Mesenchymal stem cell (in vitro differentiated cells and primary cell): ENCODE measurements around the gene ZNF57.

Source experiments
- DNase-seq: peaks from one replicate; pipeline ENCODE4 v3.0.0-alpha.2; 2013
- H2AFZ ChIP-seq: one replicate; pipeline ENCODE4 v1.6.1; 2013; ENCODE audit warnings: low read depth, mild to moderate bottlenecking, control low read depth, inconsistent platforms, low read length, moderate library complexity
- H2AK5ac ChIP-seq: 2 replicates; pipeline ENCODE4 v1.6.1; 2013; ENCODE audit warnings: low read length, moderate library complexity, mild to moderate bottlenecking, inconsistent platforms; ENCODE audit not compliant: severe bottlenecking
- H2BK120ac ChIP-seq: one replicate; pipeline ENCODE4 v1.6.1; 2013; ENCODE audit warnings: low read depth, mild to moderate bottlenecking, inconsistent platforms, low read length, moderate library complexity
- H2BK12ac ChIP-seq, 2 experiments: one replicate each; pipeline ENCODE4 v1.6.1; 2013; ENCODE audit warnings: inconsistent platforms in 2 of 2, low read length in 2 of 2, mild to moderate bottlenecking in 2 of 2, moderate library complexity in 2 of 2, control low read depth in 1 of 2
- H2BK15ac ChIP-seq: one replicate; pipeline ENCODE4 v1.6.1; 2013; ENCODE audit warnings: mild to moderate bottlenecking, low read depth, inconsistent platforms; ENCODE audit not compliant: poor library complexity, severe bottlenecking
- H2BK5ac ChIP-seq: 2 replicates; pipeline ENCODE4 v1.6.1; 2013; ENCODE audit warnings: low read depth, mild to moderate bottlenecking, low read length, control low read depth, inconsistent platforms; ENCODE audit not compliant: poor library complexity, severe bottlenecking
- H3K14ac ChIP-seq, 2 experiments: one replicate each; pipeline ENCODE4 v1.6.1; 2013; ENCODE audit warnings: inconsistent platforms in 2 of 2, low read length in 2 of 2, control low read depth in 1 of 2, mild to moderate bottlenecking in 1 of 2, moderate library complexity in 1 of 2
- H3K18ac ChIP-seq, 2 experiments: one replicate each; pipeline ENCODE4 v1.6.1; 2013; ENCODE audit warnings: inconsistent platforms in 2 of 2, low read length in 2 of 2, control low read depth in 1 of 2, low read depth in 1 of 2, mild to moderate bottlenecking in 1 of 2
- H3K23ac ChIP-seq, 2 experiments: one replicate each; pipeline ENCODE4 v1.6.1; 2013; ENCODE audit warnings: inconsistent platforms in 2 of 2, low read length in 2 of 2, mild to moderate bottlenecking in 2 of 2, moderate library complexity in 2 of 2, control low read depth in 1 of 2
- H3K27ac ChIP-seq: 2 replicates; pipeline ENCODE4 v1.5.1; 2013; ENCODE audit warnings: mild to moderate bottlenecking, moderate library complexity, low read length, control low read depth, inconsistent platforms; ENCODE audit not compliant: poor library complexity, severe bottlenecking
- H3K27me3 ChIP-seq, 2 experiments: 2 replicates each; pipeline versions ENCODE4 v1.6.1 to v1.7.0; 2013; ENCODE audit warnings: low read length in 2 of 2, mild to moderate bottlenecking in 2 of 2, moderate library complexity in 2 of 2, control low read depth in 1 of 2, inconsistent platforms in 1 of 2; ENCODE audit not compliant: control insufficient read depth in 1 of 2, insufficient read depth in 1 of 2
- H3K36me3 ChIP-seq, 2 experiments: 2 replicates each; pipeline versions ENCODE4 v1.6.1 to v1.7.0; 2013; ENCODE audit warnings: low read length in 2 of 2, control low read depth in 1 of 2, inconsistent platforms in 1 of 2, low read depth in 1 of 2, mild to moderate bottlenecking in 1 of 2; ENCODE audit not compliant: insufficient read depth in 2 of 2, control insufficient read depth in 1 of 2
- H3K4ac ChIP-seq, 2 experiments: one replicate each; pipeline ENCODE4 v1.6.1; 2013; ENCODE audit warnings: inconsistent platforms in 2 of 2, low read length in 2 of 2, mild to moderate bottlenecking in 2 of 2, moderate library complexity in 2 of 2, control low read depth in 1 of 2, low read depth in 1 of 2
- H3K4me1 ChIP-seq: 2 replicates; pipeline ENCODE4 v1.6.1; 2013; ENCODE audit warnings: low read depth, low read length, control low read depth; ENCODE audit not compliant: control insufficient read depth, insufficient read depth
- H3K4me2 ChIP-seq: 2 replicates; pipeline ENCODE4 v1.6.1; 2013; ENCODE audit warnings: low read length, mild to moderate bottlenecking, inconsistent platforms; ENCODE audit not compliant: poor library complexity, severe bottlenecking
- H3K4me3 ChIP-seq, 2 experiments: 2 replicates each; pipeline versions ENCODE4 v1.5.1 to v1.7.0; 2013; ENCODE audit warnings: low read length in 2 of 2, mild to moderate bottlenecking in 2 of 2, control low read depth in 1 of 2, low read depth in 1 of 2; ENCODE audit not compliant: insufficient read depth in 1 of 2
- H3K79me1 ChIP-seq: replicated peaks from 2 replicates; pipeline ENCODE4 v1.6.1; 2013; ENCODE audit warnings: mild to moderate bottlenecking, control low read depth, low read length, inconsistent platforms; ENCODE audit not compliant: poor library complexity, severe bottlenecking
- H3K9ac ChIP-seq: 2 replicates; pipeline ENCODE4 v1.7.0; 2013; ENCODE audit warnings: mild to moderate bottlenecking, low read length, moderate library complexity
- H3K9me3 ChIP-seq: 2 replicates; pipeline ENCODE4 v1.7.0; 2013; ENCODE audit warnings: mild to moderate bottlenecking, low read length; ENCODE audit not compliant: control insufficient read depth
- H4K8ac ChIP-seq: one replicate; pipeline ENCODE4 v1.6.1; 2013; ENCODE audit warnings: inconsistent platforms, mild to moderate bottlenecking, low read length, moderate library complexity
- H4K91ac ChIP-seq: one replicate; pipeline ENCODE4 v1.6.1; 2013; ENCODE audit warnings: mild to moderate bottlenecking, low read length, inconsistent platforms
- WGBS: methylation state at CpG from one replicate; pipeline ENCODE4 v1.1.7; 2013; ENCODE audit warnings: mixed read lengths; 5-methylcytosine and 5-hydroxymethylcytosine counted together

Gene ZNF57

GRCh38 chr19:2944403-2944774, 43.7 kb downstream of the ZNF57 start:
- peak overlapping the region; percentile 98 for H3K4me2 ChIP-seq
- 13% methylated on average over 23 of the region's 23 CpGs for WGBS

GRCh38 chr19:2944775-2945574, 44.2 kb downstream of the ZNF57 start, which contains the start of gene ZNF77:
Gene ZNF77 (minus strand): TSS chr19:2944971. CDS start chr19:2944840, 131 bp downstream.
- Histone ChIP-seq H3K14ac (peak within 1 kb of the TSS in 1 of 2 experiments; percentile 97), H2BK12ac (peak within 1 kb of the TSS in 1 of 2 experiments; percentile 82), H3K4me3 (peak within 1 kb of the TSS; percentile 93 to 95), H2AFZ (peak within 1 kb of the TSS; percentile 100), H2BK15ac (peak within 1 kb of the TSS; percentile 15), H2AK5ac (no peak within 1 kb of the TSS), H3K18ac (peak within 1 kb of the TSS; percentile 94 to 99), H3K79me1 (peaks cover 35% of the 10 kb centered on the region), H3K4me1 (peaks cover 15% of the 10 kb centered on the region), H2BK5ac (peak within 1 kb of the TSS; percentile 44), H4K91ac (peak within 1 kb of the TSS; percentile 97), H3K9me3 (no peaks in the 10 kb centered on the region), H3K36me3 (peaks cover 0 to 6% of the 10 kb centered on the region in 2 experiments), H3K27me3 (no peaks in the 10 kb centered on the region), H3K23ac (peak within 1 kb of the TSS in 1 of 2 experiments; percentile 97), H3K27ac (peak within 1 kb of the TSS; percentile 69), H4K8ac (peak within 1 kb of the TSS; percentile 96), H3K4me2 (peak within 1 kb of the TSS; percentile 98), H3K9ac (peak within 1 kb of the TSS; percentile 95), H3K4ac (peak within 1 kb of the TSS in 1 of 2 experiments; percentile 93), H2BK120ac (peak within 1 kb of the TSS; percentile 79)
- peak; percentile 99 for DNase-seq
- WGBS, result 10% methylated on average over 70 of the region's 74 CpGs

More at GRCh38 chr19:2944403-2944774, 43.7 kb downstream of the ZNF57 start:
- H4K91ac ChIP-seq, result no peak overlapping the region
- no peak overlapping the region for H2AK5ac ChIP-seq
- peaks cover 36% of the 10 kb centered on the region for H3K79me1 ChIP-seq
- peaks cover 4 to 8% of the 10 kb centered on the region in 2 experiments for H3K36me3 ChIP-seq
- peaks cover 13% of the 10 kb centered on the region for H3K4me1 ChIP-seq
- H2BK120ac ChIP-seq, result no peak overlapping the region
- H3K4me3 ChIP-seq, result peak overlapping the region; percentile 86 to 95
- peak overlapping the region in 1 of 2 experiments; percentile 35 for H3K4ac ChIP-seq
- no peak overlapping the region for H2BK12ac ChIP-seq
- H2BK5ac ChIP-seq, result peak overlapping the region; percentile 9
- no peaks in the 10 kb centered on the region for H3K9me3 ChIP-seq
- peak overlapping the region; percentile 66 to 90 for H3K18ac ChIP-seq
- H4K8ac ChIP-seq, result peak overlapping the region; percentile 85
- peak overlapping the region; percentile 93 for H2AFZ ChIP-seq
- DNase-seq, result no peak
- H3K23ac ChIP-seq, result peak overlapping the region in 1 of 2 experiments; percentile 63
- peak overlapping the region; percentile 95 for H3K9ac ChIP-seq
- peak overlapping the region; percentile 15 for H2BK15ac ChIP-seq
- H3K27ac ChIP-seq, result no peak overlapping the region
- peak overlapping the region in 1 of 2 experiments; percentile 97 for H3K14ac ChIP-seq
- no peaks in the 10 kb centered on the region for H3K27me3 ChIP-seq

- H3K27me3 ChIP-seq, result no peaks in the 10 kb centered on the region
- WGBS, result 92% methylated on average over 15 of the region's 17 CpGs
- peak overlapping the region; percentile 89 for H3K4me2 ChIP-seq
- DNase-seq, result no peak
- H2BK120ac ChIP-seq, result peak overlapping the region; percentile 79
- H3K27ac ChIP-seq, result no peak overlapping the region
- peak overlapping the region; percentile 93 to 95 for H3K4me3 ChIP-seq
- H3K4me1 ChIP-seq, result peaks cover 15% of the 10 kb centered on the region
- peak overlapping the region; percentile 94 to 99 for H3K18ac ChIP-seq
- peak overlapping the region; percentile 95 for H3K9ac ChIP-seq
- H2BK5ac ChIP-seq, result no peak overlapping the region
- H2BK15ac ChIP-seq, result no peak overlapping the region
- peaks cover 34% of the 10 kb centered on the region for H3K79me1 ChIP-seq
- H3K36me3 ChIP-seq, result peaks cover 0 to 6% of the 10 kb centered on the region in 2 experiments
- no peak overlapping the region for H2AK5ac ChIP-seq
- peak overlapping the region; percentile 100 for H2AFZ ChIP-seq
- H3K9me3 ChIP-seq, result no peaks in the 10 kb centered on the region
- H3K4ac ChIP-seq, result peak overlapping the region in 1 of 2 experiments; percentile 93
- H4K8ac ChIP-seq, result peak overlapping the region; percentile 96
- H3K14ac ChIP-seq, result no peak overlapping the region
- peak overlapping the region in 1 of 2 experiments; percentile 18 for H2BK12ac ChIP-seq
- no peak overlapping the region for H3K23ac ChIP-seq
- H4K91ac ChIP-seq, result peak overlapping the region; percentile 75
Observed at GRCh38 chr19:2945575-2946184, 45.0 kb downstream of the ZNF57 start.

- Histone ChIP-seq H3K4me2 (peak overlapping the region; percentile 79), H3K14ac (no peak overlapping the region), H3K36me3 (peaks cover 0 to 6% of the 10 kb centered on the region in 2 experiments), H4K8ac (no peak overlapping the region), H4K91ac (no peak overlapping the region), H3K23ac (peak overlapping the region in 1 of 2 experiments; percentile 83), H2AK5ac (no peak overlapping the region), H2BK12ac (no peak overlapping the region), H3K4me3 (peak overlapping the region; percentile 86 to 96), H3K27me3 (no peaks in the 10 kb centered on the region), H2BK15ac (no peak overlapping the region), H3K9me3 (no peaks in the 10 kb centered on the region), H3K4me1 (peaks cover 10% of the 10 kb centered on the region), H3K9ac (peak overlapping the region; percentile 94), H3K18ac (peak overlapping the region; percentile 75 to 98), H2BK120ac (no peak overlapping the region), H3K79me1 (peaks cover 8% of the 10 kb centered on the region), H3K27ac (no peak overlapping the region), H2AFZ (no peak overlapping the region), H3K4ac (peak overlapping the region; percentile 84 to 97), H2BK5ac (no peak overlapping the region)
- no peak for DNase-seq
- WGBS, result under 1% methylated on average over 11 of the region's 11 CpGs
Observed at GRCh38 chr19:2949939-2950285, 49.2 kb downstream of the ZNF57 start.
